Measurements from ENCODE around the gene SDCCAG8. TPM values are rescaled to one million over a fixed set of nuclear protein-coding genes. Genes with fewer than 3 reads are reported as not detected.

SDCCAG8 gene
- total and polyA plus RNA-seq, 2 of the 8 experiments (the other 6 are each of a cell fraction or from before 2014, with no cell fraction given) = 15.6 to 21.0 TPM

DNA sequence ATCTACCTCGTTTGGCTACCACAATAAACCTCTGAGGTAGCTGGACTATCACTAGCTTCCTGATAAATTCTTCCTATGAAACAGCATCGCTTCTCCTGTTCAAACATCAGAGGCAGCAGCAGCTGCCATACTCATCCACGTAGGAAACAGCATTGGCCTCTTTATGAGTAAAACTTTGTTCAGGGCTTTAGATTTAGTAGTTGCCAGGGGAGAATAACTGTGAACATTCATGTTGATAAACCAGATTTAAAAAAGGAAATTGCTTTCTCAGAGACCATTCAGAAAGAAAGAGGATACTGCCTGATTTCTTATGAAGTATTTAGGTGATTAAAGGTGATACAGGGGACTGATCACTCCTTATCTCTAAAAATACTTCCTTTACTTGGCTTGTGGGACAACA is 7.9 kb upstream of the SDCCAG8 start (continued):
- TF ChIP-seq CHD7 (IDR thresholded peaks at IDR 0.05; ENCODE audit: insufficient replicate concordance, low read length) (no peak), SIX5 (IDR thresholded peaks at IDR 0.05; ENCODE audit: low read depth, low read length) (no peak), ZNF274 (IDR thresholded peaks at IDR 0.05; ENCODE audit: borderline replicate concordance, extremely low read depth, low read length) (no peak), POU5F1 (IDR thresholded peaks at IDR 0.05; ENCODE audit: low read depth, low read length) (no peak), EZH2 (IDR thresholded peaks at IDR 0.05; ENCODE audit: low read depth, low read length, severe bottlenecking) (no peak), CBX8 (IDR thresholded peaks at IDR 0.05; ENCODE audit: borderline replicate concordance, low read depth, low read length) (no peak), CTCF (IDR thresholded peaks at IDR 0.05; ENCODE audit: control extremely low read depth in 1 of 3, insufficient read depth in 1 of 3, low read depth in 1 of 3, low read length in 3 of 3) (no peak), TAF7 (optimal IDR thresholded peaks at IDR 0.05; ENCODE audit: borderline replicate concordance, low read depth, low read length) (no peak), POLR2A (IDR thresholded peaks at IDR 0.05; ENCODE audit: control extremely low read depth in 1 of 2, low read depth in 2 of 2, low read length in 2 of 2) (no peak)

Measured in H1 (cell line).